Neuronal stem cell (in vitro differentiated cells): ENCODE data around the gene FAM120B.

ENCODE experiments used
- DNase-seq: peaks from one replicate; pipeline ENCODE4 v3.0.0-alpha.2; 2013; ENCODE audit warnings: low spot score
- H2AFZ ChIP-seq: one replicate; pipeline ENCODE4 v1.6.1; 2013; ENCODE audit warnings: mild to moderate bottlenecking, low read length, inconsistent platforms
- H2AK5ac ChIP-seq: 2 replicates; pipeline ENCODE4 v1.6.1; 2013; ENCODE audit warnings: low read depth, mild to moderate bottlenecking, inconsistent platforms, low read length, moderate library complexity, mixed read lengths
- H2BK120ac ChIP-seq: 2 replicates; pipeline ENCODE4 v1.6.1; 2013; ENCODE audit warnings: low read depth, mild to moderate bottlenecking, inconsistent platforms, low read length, moderate library complexity, mixed read lengths
- H2BK12ac ChIP-seq: one replicate; pipeline ENCODE4 v1.6.1; 2013; ENCODE audit warnings: low read length, inconsistent platforms
- H2BK15ac ChIP-seq: 2 replicates; pipeline ENCODE4 v1.6.1; 2013; ENCODE audit warnings: mild to moderate bottlenecking, low read length, inconsistent platforms, mixed read lengths
- H2BK5ac ChIP-seq: one replicate; pipeline ENCODE4 v1.6.1; 2013; ENCODE audit warnings: inconsistent platforms, mild to moderate bottlenecking, low read length, moderate library complexity
- H3K14ac ChIP-seq: one replicate; pipeline ENCODE4 v1.6.1; 2013; ENCODE audit warnings: low read length, inconsistent platforms
- H3K18ac ChIP-seq: 2 replicates; pipeline ENCODE4 v1.6.1; 2013; ENCODE audit warnings: low read length, inconsistent platforms
- H3K23ac ChIP-seq: 2 replicates; pipeline ENCODE4 v1.6.1; 2013; ENCODE audit warnings: low read depth, mild to moderate bottlenecking, mixed read lengths, low read length, inconsistent platforms; ENCODE audit not compliant: poor library complexity
- H3K27ac ChIP-seq: replicated peaks from 3 replicates; pipeline ENCODE4 v1.5.1; 2013; ENCODE audit warnings: low read length, inconsistent platforms
- H3K27me3 ChIP-seq, 3 experiments: 2 replicates each; pipeline ENCODE4 v1.6.1; 2013; ENCODE audit warnings: low read length in 3 of 3, mild to moderate bottlenecking in 2 of 3, inconsistent platforms in 1 of 3, low read depth in 1 of 3, mixed read lengths in 1 of 3, moderate library complexity in 1 of 3; ENCODE audit not compliant: control insufficient read depth in 3 of 3, insufficient read depth in 3 of 3
- H3K36me3 ChIP-seq, 2 donors: replicated peaks in 1 of 2; 2 replicates each; pipeline ENCODE4 v1.6.1; 2013; ENCODE audit warnings: low read length in 2 of 2; ENCODE audit not compliant: control insufficient read depth in 2 of 2, insufficient read depth in 2 of 2
- H3K4ac ChIP-seq: 2 replicates; pipeline ENCODE4 v1.6.1; 2013; ENCODE audit warnings: inconsistent platforms, mild to moderate bottlenecking, low read length, moderate library complexity
- H3K4me1 ChIP-seq, 2 donors: 1 replicate in 1 of 2; 2 replicates in 1 of 2; pipeline ENCODE4 v1.6.1; 2013; ENCODE audit warnings: low read length in 2 of 2, low read depth in 1 of 2; ENCODE audit not compliant: control insufficient read depth in 2 of 2, insufficient read depth in 1 of 2
- H3K4me2 ChIP-seq: one replicate; pipeline ENCODE4 v1.6.1; 2013; ENCODE audit warnings: mild to moderate bottlenecking, low read length, inconsistent platforms; ENCODE audit not compliant: insufficient read depth, poor library complexity, severe bottlenecking
- H3K4me3 ChIP-seq, 2 donors: 2 replicates each; pipeline ENCODE4 v1.5.1; 2013; ENCODE audit warnings: low read length in 2 of 2, mild to moderate bottlenecking in 2 of 2, inconsistent platforms in 1 of 2, moderate library complexity in 1 of 2
- H3K79me1 ChIP-seq: one replicate; pipeline ENCODE4 v1.6.1; 2013; ENCODE audit warnings: low read depth, mild to moderate bottlenecking, inconsistent platforms, low read length, moderate library complexity
- H3K9ac ChIP-seq: one replicate; pipeline ENCODE4 v1.6.1; 2013; ENCODE audit warnings: mild to moderate bottlenecking, low read depth, low read length, inconsistent platforms; ENCODE audit not compliant: poor library complexity
- H3K9me3 ChIP-seq, 2 donors: replicated peaks in 1 of 2; 2 replicates each; pipeline versions ENCODE3 to v1.6.1; 2013; ENCODE audit warnings: low read length in 2 of 2, mild to moderate bottlenecking in 2 of 2, inconsistent platforms in 1 of 2, low read depth in 1 of 2, mixed read lengths in 1 of 2, moderate library complexity in 1 of 2; ENCODE audit not compliant: control insufficient read depth in 2 of 2, insufficient read depth in 1 of 2
- H4K8ac ChIP-seq: one replicate; pipeline ENCODE4 v1.6.1; 2013; ENCODE audit warnings: low read depth, mild to moderate bottlenecking, inconsistent platforms, low read length, moderate library complexity
- H4K91ac ChIP-seq: one replicate; pipeline ENCODE4 v1.6.1; 2013; ENCODE audit warnings: low read length, low read depth, mild to moderate bottlenecking, inconsistent platforms; ENCODE audit not compliant: poor library complexity
- WGBS, 2 donors: extraction: QIAGEN DNeasy Blood & Tissue Kit; methylation state at CpG; one replicate each; pipeline ENCODE4 v1.1.7; 2013; ENCODE audit warnings: missing lambda C conversion rate in 2 of 2, mixed read lengths in 1 of 2; ENCODE audit not compliant: insufficient read length in 2 of 2, insufficient replicate concordance in 1 of 2; ENCODE audit errors: extremely low coverage in 2 of 2; 5-methylcytosine and 5-hydroxymethylcytosine counted together

FAM120B gene

GRCh38 chr6:170436209-170436809, 129.8 kb downstream of the FAM120B start:
- Histone ChIP-seq H3K4me2 (no peak overlapping the region), H3K27ac (no peak overlapping the region), H3K4ac (no peak overlapping the region), H2AK5ac (no peak overlapping the region), H4K91ac (no peak overlapping the region), H3K9me3 (peaks cover 5 to 16% of the 10 kb centered on the region in 2 donors), H3K23ac (no peak overlapping the region), H3K36me3 (no peaks in the 10 kb centered on the region), H3K4me1 (peaks cover 37% of the 10 kb centered on the region in 2 donors), H3K27me3 (no peaks in the 10 kb centered on the region), H3K4me3 (no peak overlapping the region), H3K9ac (no peak overlapping the region), H2BK12ac (no peak overlapping the region), H3K18ac (no peak overlapping the region), H3K79me1 (no peaks in the 10 kb centered on the region), H2BK15ac (no peak overlapping the region), H2AFZ (no peak overlapping the region), H3K14ac (no peak overlapping the region), H4K8ac (no peak overlapping the region), H2BK5ac (no peak overlapping the region), H2BK120ac (no peak overlapping the region)
- DNase-seq, result no peak
- WGBS, 2 donors, result no CpG with 5 or more reads among the region's 3 CpGs

GRCh38 chr6:170437719-170438401, 131.3 kb downstream of the FAM120B start:
- Histone ChIP-seq H2BK12ac (peak overlapping the region; percentile 59), H3K27me3 (no peaks in the 10 kb centered on the region), H3K4me2 (no peak overlapping the region), H2BK5ac (peak overlapping the region; percentile 8), H2AFZ (peak overlapping the region; percentile 89), H3K18ac (peak overlapping the region; percentile 84), H3K23ac (no peak overlapping the region), H3K36me3 (no peaks in the 10 kb centered on the region), H3K9me3 (peaks cover 5 to 16% of the 10 kb centered on the region in 2 donors), H2AK5ac (peak overlapping the region; percentile 74), H2BK120ac (peak overlapping the region; percentile 49), H3K14ac (no peak overlapping the region), H3K9ac (no peak overlapping the region), H3K27ac (peak overlapping the region; percentile 60), H4K8ac (no peak overlapping the region), H3K4ac (peak overlapping the region; percentile 30), H2BK15ac (peak overlapping the region; percentile 66), H3K79me1 (no peaks in the 10 kb centered on the region), H3K4me3 (peak overlapping the region in 1 of 2 donors; percentile 22), H3K4me1 (peaks cover 37 to 45% of the 10 kb centered on the region in 2 donors), H4K91ac (peak overlapping the region; percentile 67)
- WGBS, 2 donors, result no CpG with 5 or more reads among the region's 12 CpGs
- DNase-seq, result no peak

- Histone ChIP-seq H3K9ac (no peak overlapping the region), H3K9me3 (peaks cover 5 to 16% of the 10 kb centered on the region in 2 donors), H2AK5ac (no peak overlapping the region), H4K91ac (peak overlapping the region; percentile 67), H3K14ac (no peak overlapping the region), H3K18ac (peak overlapping the region; percentile 84), H3K27me3 (no peaks in the 10 kb centered on the region), H4K8ac (no peak overlapping the region), H3K36me3 (no peaks in the 10 kb centered on the region), H3K4me2 (no peak overlapping the region), H3K23ac (no peak overlapping the region), H2BK120ac (no peak overlapping the region), H2BK15ac (no peak overlapping the region), H3K4me1 (peaks cover 41 to 50% of the 10 kb centered on the region in 2 donors), H3K79me1 (no peaks in the 10 kb centered on the region), H3K4me3 (peak overlapping the region in 1 of 2 donors; percentile 22), H2BK5ac (no peak overlapping the region), H3K4ac (no peak overlapping the region), H3K27ac (peak overlapping the region; percentile 60), H2AFZ (peak overlapping the region; percentile 89), H2BK12ac (no peak overlapping the region)
- WGBS, 2 donors, result no CpG with 5 or more reads among the region's 15 CpGs
- peak; percentile 93 for DNase-seq
These were observed 131.8 kb downstream of the FAM120B start for GRCh38 chr6:170438402-170438753.

DNA sequence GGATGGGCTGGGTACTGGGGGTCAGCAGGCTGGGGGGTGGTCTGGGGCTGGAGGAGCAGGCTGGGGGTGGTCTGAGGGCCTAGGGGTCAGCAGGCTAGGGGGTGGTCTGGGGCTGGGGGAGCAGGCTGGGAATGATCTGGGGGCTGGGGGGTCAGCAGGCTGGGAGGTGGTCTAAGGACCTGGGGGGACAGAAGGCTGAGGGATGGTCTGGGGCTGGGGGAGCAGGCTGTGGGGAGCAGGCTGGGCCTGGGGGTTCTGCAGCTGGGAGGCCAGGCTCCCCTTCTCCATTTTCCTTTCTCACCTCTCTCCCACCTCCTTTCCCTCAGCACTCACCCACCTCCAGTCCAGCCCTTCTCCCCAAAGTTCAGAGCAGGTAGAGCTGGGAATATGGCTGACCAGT, 132.3 kb downstream of the FAM120B start:
- H3K4me2 ChIP-seq, result no peak overlapping the region
- H3K18ac ChIP-seq, result peak overlapping the region; percentile 77
- no peaks in the 10 kb centered on the region for H3K79me1 ChIP-seq
- no peak overlapping the region for H3K4ac ChIP-seq
- no peaks in the 10 kb centered on the region for H3K36me3 ChIP-seq
- no peak overlapping the region for H3K14ac ChIP-seq
- peak overlapping the region; percentile 7 for H2BK5ac ChIP-seq
- no peak overlapping the region for H3K9ac ChIP-seq
- H3K27ac ChIP-seq, result no peak overlapping the region
- no peaks in the 10 kb centered on the region for H3K27me3 ChIP-seq
- H2BK120ac ChIP-seq, result no peak overlapping the region
- H3K9me3 ChIP-seq, result peaks cover 5 to 16% of the 10 kb centered on the region in 2 donors
- peak overlapping the region; percentile 35 for H2BK12ac ChIP-seq
- H3K4me1 ChIP-seq, result peaks cover 40 to 51% of the 10 kb centered on the region in 2 donors
- H4K91ac ChIP-seq, result peak overlapping the region; percentile 7
- no peak overlapping the region for H3K4me3 ChIP-seq
- no peak overlapping the region for H4K8ac ChIP-seq
- H2AK5ac ChIP-seq, result peak overlapping the region; percentile 9
- no peak for DNase-seq
- no peak overlapping the region for H2AFZ ChIP-seq
- peak overlapping the region; percentile 6 for H2BK15ac ChIP-seq
- no peak overlapping the region for H3K23ac ChIP-seq
